22Rv1 (cell line): ENCODE measurements around the gene CENPO.

ENCODE experiments used
- CTCF ChIP-seq: fragments of 450-650 bp; IDR thresholded peaks from 2 replicates; pipeline ENCODE4 v1.5.1; 2017; ENCODE audit warnings: mild to moderate bottlenecking
- ZFX ChIP-seq: fragments of 450-650 bp; IDR thresholded peaks from 2 replicates; pipeline ENCODE4 v1.6.1; 2017; ENCODE audit warnings: antibody characterized with exemption, borderline replicate concordance

- TF ChIP-seq CTCF, result no peak
- no peak for TF ChIP-seq ZFX
Measured at GRCh38 chr2:24828238-24828996, 35.2 kb downstream of the CENPO start.
